A673 (cell line): ENCODE results near the gene ANKRD44.

Experiments
- CTCF ChIP-seq: fragments of 300-800, 200-600 bp; sonication (generic); conservative IDR thresholded peaks from 2 replicates; pipeline ENCODE4 v1.5.1; 2017; ENCODE audit warnings: low read depth, mild to moderate bottlenecking, antibody characterized with exemption, low read length, moderate library complexity, mixed read lengths
- EZH2 ChIP-seq: fragments of 200-600 bp; sonication (generic); IDR thresholded peaks from 2 replicates; pipeline ENCODE4 v1.6.1; 2017; ENCODE audit warnings: borderline replicate concordance, low read depth, mild to moderate bottlenecking, mixed read lengths, antibody characterized with exemption, low read length; ENCODE audit not compliant: poor library complexity, severe bottlenecking

GRCh38 chr2:197158591-197159550, 151.7 kb downstream of the ANKRD44 start:
- TF ChIP-seq CTCF, result no peak
- TF ChIP-seq EZH2, result no peak
